Common myeloid progenitor, CD34-positive (primary cell): ENCODE measurements around the gene GADD45GIP1.
"Not testable (repeated sequence)": the region's sequence is repeated elsewhere in the genome, so short reads cannot be mapped to it uniquely, and the experiment has no call there.

Experiments used
- CTCF ChIA-PET: fragments of 350-600 bp; sonication (Branson Sonifier 250); formaldehyde crosslinking; loops from one replicate; lab custom pipeline; 2021; ENCODE audit warnings: antibody characterized with exemption; lab: Charles Lee
- POLR2A ChIA-PET: fragments of 350-600 bp; sonication (Branson Sonifier 250); formaldehyde crosslinking; loops from one replicate; lab custom pipeline; 2021; ENCODE audit warnings: antibody characterized with exemption; lab: Charles Lee
- DNase-seq, 3 donors: peaks; one replicate each; pipeline versions ENCODE4 v3.0.0 to v3.0.0-alpha.2; 2013
- H3K27ac ChIP-seq, 2 experiments: 1 replicate in 1 of 2; 2 replicates in 1 of 2; pipeline ENCODE4 v1.7.0; 2013; ENCODE audit warnings: inconsistent platforms in 2 of 2, low read length in 2 of 2, mild to moderate bottlenecking in 2 of 2, low read depth in 1 of 2, moderate library complexity in 1 of 2; ENCODE audit not compliant: severe bottlenecking in 2 of 2, insufficient read depth in 1 of 2, poor library complexity in 1 of 2
- H3K27me3 ChIP-seq, 5 experiments: replicated peaks in 2 of 5; 1 replicate in 3 of 5; 2 replicates in 2 of 5; pipeline versions ENCODE4 v1.6.1 to v1.7.0; 2013; ENCODE audit warnings: low read length in 4 of 5, mild to moderate bottlenecking in 2 of 5, moderate library complexity in 2 of 5, inconsistent platforms in 1 of 5; ENCODE audit not compliant: insufficient read depth in 5 of 5, control insufficient read depth in 4 of 5
- H3K36me3 ChIP-seq, 4 experiments: 1 replicate in 2 of 4; 2 replicates in 2 of 4; pipeline versions ENCODE4 v1.6.1 to v1.7.0; 2013; ENCODE audit warnings: low read length in 3 of 4, control low read depth in 1 of 4, mild to moderate bottlenecking in 1 of 4; ENCODE audit not compliant: control insufficient read depth in 4 of 4, insufficient read depth in 4 of 4
- H3K4me1 ChIP-seq, 4 experiments: 1 replicate in 3 of 4; 2 replicates in 1 of 4; pipeline versions ENCODE4 v1.6.1 to v1.7.1; 2013; ENCODE audit warnings: low read length in 3 of 4, mild to moderate bottlenecking in 3 of 4, control low read depth in 1 of 4, inconsistent platforms in 1 of 4, moderate library complexity in 1 of 4; ENCODE audit not compliant: control insufficient read depth in 4 of 4, insufficient read depth in 4 of 4; ENCODE audit errors: control extremely low read depth in 1 of 4
- H3K4me3 ChIP-seq, 7 experiments: 1 replicate in 4 of 7; 2 replicates in 3 of 7; pipeline versions ENCODE4 v1.5.1 to v1.7.0; 2013; ENCODE audit warnings: mild to moderate bottlenecking in 7 of 7, low read length in 6 of 7, moderate library complexity in 6 of 7, inconsistent platforms in 2 of 7, low read depth in 2 of 7, control low read depth in 1 of 7; ENCODE audit not compliant: insufficient read depth in 4 of 7, control insufficient read depth in 1 of 7; ENCODE audit errors: extremely low read depth in 1 of 7
- H3K9me3 ChIP-seq, 5 experiments: 1 replicate in 4 of 5; 2 replicates in 1 of 5; pipeline versions ENCODE4 v1.6.1 to v1.7.1; 2013; ENCODE audit warnings: low read length in 4 of 5, mild to moderate bottlenecking in 2 of 5, inconsistent platforms in 1 of 5, low read depth in 1 of 5, moderate library complexity in 1 of 5; ENCODE audit not compliant: control insufficient read depth in 4 of 5, insufficient read depth in 2 of 5; ENCODE audit errors: control extremely low read depth in 1 of 5
- WGBS: methylation state at CpG from one replicate; pipeline ENCODE4 v1.1.5; 2013; ENCODE audit not compliant: insufficient coverage; 5-methylcytosine and 5-hydroxymethylcytosine counted together

Gene GADD45GIP1

GRCh38 chr19:12984143-12984627 lies 27.2 kb upstream of the GADD45GIP1 start:
- no peaks in the 10 kb centered on the region for H3K36me3 ChIP-seq
- H3K27me3 ChIP-seq, result peaks cover 0 to 3% (median 0%) of the 10 kb centered on the region in 5 experiments
- ChIA-PET POLR2A (interaction anchor here (0.5 kb wide), 1 partner anchor 579 kb away, joined by 6 read pairs; no protein-coding TSS in a partner anchor), CTCF (interaction anchor here (0.6 to 6.2 kb wide), 17 partner anchors 10 to 111 kb away, joined by 3 to 57 read pairs (median 5); no protein-coding TSS in a partner anchor)
- no peaks in the 10 kb centered on the region for H3K9me3 ChIP-seq
- no peak overlapping the region for H3K4me3 ChIP-seq
- peak in 2 of 3 donors; percentile 23 to 50 for DNase-seq
- peaks cover 0 to 8% (median 4%) of the 10 kb centered on the region in 4 experiments for H3K4me1 ChIP-seq
- 94% methylated on average over 2 of the region's 3 CpGs for WGBS
- H3K27ac ChIP-seq, result no peak overlapping the region

- no peaks in the 10 kb centered on the region for H3K9me3 ChIP-seq
- H3K27me3 ChIP-seq, result peaks cover 0 to 3% (median 0%) of the 10 kb centered on the region in 5 experiments
- ChIA-PET POLR2A (interaction anchor here (0.5 to 1.0 kb wide), 2 partner anchors 30 to 580 kb away, joined by 3 to 6 read pairs; no protein-coding TSS in a partner anchor), CTCF (interaction anchor here (0.6 to 6.2 kb wide), 15 partner anchors 10 to 111 kb away, joined by 3 to 57 read pairs (median 6); no protein-coding TSS in a partner anchor)
- 16% methylated on average over 26 of the region's 51 CpGs for WGBS
- H3K4me1 ChIP-seq, result peaks cover 0 to 8% (median 4%) of the 10 kb centered on the region in 4 experiments
- no peaks in the 10 kb centered on the region for H3K36me3 ChIP-seq
- H3K4me3 ChIP-seq, result peak overlapping the region in 5 of 7 experiments; percentile 5 to 64 (median 32)
- H3K27ac ChIP-seq, result no peak overlapping the region
- DNase-seq, result peak; percentile 77 to 88 (median 87)
These were observed 26.6 kb upstream of the GADD45GIP1 start for GRCh38 chr19:12983542-12984142.

- H3K9me3 ChIP-seq, result no peaks in the 10 kb centered on the region
- peak overlapping the region in 5 of 7 experiments; percentile 5 to 64 (median 32) for H3K4me3 ChIP-seq
- CTCF ChIA-PET, result interaction anchor here (0.7 to 6.2 kb wide), 16 partner anchors 10 to 145 kb away, joined by 3 to 57 read pairs (median 5); no protein-coding TSS in a partner anchor
- H3K4me1 ChIP-seq, result peaks cover 0 to 8% (median 4%) of the 10 kb centered on the region in 4 experiments
- H3K36me3 ChIP-seq, result no peaks in the 10 kb centered on the region
- WGBS, result 64% methylated on average over 9 of the region's 10 CpGs
- DNase-seq, result no peak
- no peak overlapping the region for H3K27ac ChIP-seq
- peaks cover 0 to 3% (median 0%) of the 10 kb centered on the region in 5 experiments for H3K27me3 ChIP-seq
- POLR2A ChIA-PET, result interaction anchor here (1.0 kb wide), 1 partner anchor 30 kb away, joined by 3 read pairs; no protein-coding TSS in a partner anchor
These were observed 26.1 kb upstream of the GADD45GIP1 start for GRCh38 chr19:12983091-12983490.

- Histone ChIP-seq H3K9me3 (no peaks in the 10 kb centered on the region), H3K36me3 (no peaks in the 10 kb centered on the region), H3K27ac (no peak overlapping the region), H3K4me3 (no peak overlapping the region), H3K4me1 (peaks cover 0 to 11% (median 4%) of the 10 kb centered on the region in 4 experiments), H3K27me3 (peaks cover 0 to 3% (median 0%) of the 10 kb centered on the region in 5 experiments)
- CTCF ChIA-PET, result interaction anchor here (0.7 to 6.2 kb wide), 12 partner anchors 10 to 145 kb away, joined by 3 to 57 read pairs (median 5); no protein-coding TSS in a partner anchor
- POLR2A ChIA-PET, result interaction anchor here (1.0 kb wide), 1 partner anchor 31 kb away, joined by 3 read pairs; no protein-coding TSS in a partner anchor
- DNase-seq, result no peak
- 95% methylated on average over 1 of the region's 6 CpGs for WGBS
These were observed 25.6 kb upstream of the GADD45GIP1 start for GRCh38 chr19:12982648-12983047.

- Histone ChIP-seq H3K4me1 (peaks cover 0 to 13% (median 7%) of the 10 kb centered on the region in 4 experiments), H3K9me3 (no peaks in the 10 kb centered on the region), H3K36me3 (no peaks in the 10 kb centered on the region), H3K27ac (no peak overlapping the region), H3K27me3 (peaks cover 0 to 3% (median 0%) of the 10 kb centered on the region in 5 experiments), H3K4me3 (no peak overlapping the region)
- DNase-seq, result no peak
- 87% methylated on average over 3 of the region's 3 CpGs for WGBS
- ChIA-PET POLR2A (no interaction called here), CTCF (interaction anchor here (1.0 to 10.6 kb wide), 7 partner anchors 12 to 283 kb away, joined by 3 to 154 read pairs (median 4); no protein-coding TSS in a partner anchor)
These were observed 23.0 kb upstream of the GADD45GIP1 start for GRCh38 chr19:12979974-12980373.

- H3K4me1 ChIP-seq, result peaks cover 0 to 11% (median 10%) of the 10 kb centered on the region in 4 experiments
- H3K9me3 ChIP-seq, DNase-seq, H3K4me3 ChIP-seq, H3K27me3 ChIP-seq, H3K27ac ChIP-seq, H3K36me3 ChIP-seq: not testable (repeated sequence)
- ChIA-PET POLR2A (interaction anchor here (0.8 kb wide), 1 partner anchor 85 kb away, joined by 3 read pairs; no protein-coding TSS in a partner anchor), CTCF (interaction anchor here (0.6 to 10.6 kb wide), 19 partner anchors 9 to 176 kb away, joined by 3 to 154 read pairs (median 7); no protein-coding TSS in a partner anchor)
- WGBS, result 91% methylated on average over 7 of the region's 7 CpGs
These were observed 19.1 kb upstream of the GADD45GIP1 start for GRCh38 chr19:12976109-12976508.
